OCI-LY7 (cell line): ENCODE results near the gene BHLHA15. TPM values are rescaled to one million over a fixed set of nuclear protein-coding genes. Genes with fewer than 3 reads are reported as not detected.

Experiments
- BruUV-seq: library from RNA; stranded (reverse); fragments of 400-500 nt; replicated peaks from 2 replicates; lab custom pipeline; 2021; lab: Mats Ljungman, UMichigan
- CTCF ChIA-PET: fragments of 300-600 bp; sonication (Branson Sonifier 250); formaldehyde crosslinking; loops from one replicate; lab custom pipeline; 2022; ENCODE audit warnings: antibody characterized with exemption; ENCODE audit not compliant: unreplicated experiment; lab: Charles Lee
- POLR2A ChIA-PET: fragments of 300-600 bp; sonication (Branson Sonifier 250); formaldehyde crosslinking; loops from one replicate; lab custom pipeline; 2022; ENCODE audit warnings: antibody characterized with exemption; lab: Charles Lee
- DNase-seq: peaks from one replicate; pipeline ENCODE4 v3.0.0-alpha.2; 2015; ENCODE audit warnings: low spot score
- H2AFZ ChIP-seq: fragments of 200-600 bp; sonication (generic), shearing (Covaris generic); 2 replicates; pipeline ENCODE4 v1.6.1; 2014; ENCODE audit warnings: mild to moderate bottlenecking, antibody characterized with exemption, low read length, moderate library complexity
- H3K27ac ChIP-seq: fragments of 200-600 bp; sonication (generic); 2 replicates; pipeline ENCODE4 v1.5.1; 2014; ENCODE audit warnings: mixed run types, low read depth, mild to moderate bottlenecking, moderate library complexity, low read length, inconsistent platforms; ENCODE audit not compliant: poor library complexity, severe bottlenecking
- H3K36me3 ChIP-seq: fragments of 200-600 bp; sonication (generic); 2 replicates; pipeline ENCODE4 v1.6.1; 2014; ENCODE audit warnings: mild to moderate bottlenecking, antibody characterized with exemption, low read length, moderate library complexity, mixed read lengths; ENCODE audit not compliant: insufficient read depth
- H3K4me1 ChIP-seq: fragments of 200-600 bp; sonication (generic); 2 replicates; pipeline ENCODE4 v1.5.1; 2014; ENCODE audit warnings: mild to moderate bottlenecking, low read length; ENCODE audit not compliant: insufficient read depth, poor library complexity, severe bottlenecking
- H3K4me2 ChIP-seq: fragments of 200-600 bp; sonication (generic); 2 replicates; pipeline ENCODE4 v1.6.1; 2014; ENCODE audit warnings: mild to moderate bottlenecking, low read length
- H3K4me3 ChIP-seq: fragments of 200-600 bp; sonication (generic); 2 replicates; pipeline ENCODE4 v1.5.1; 2014; ENCODE audit warnings: mild to moderate bottlenecking, low read depth, low read length; ENCODE audit not compliant: poor library complexity, severe bottlenecking
- H3K79me2 ChIP-seq: fragments of 200-600 bp; sonication (generic); 2 replicates; pipeline ENCODE4 v1.6.1; 2016; ENCODE audit warnings: low read depth, mild to moderate bottlenecking, low read length, moderate library complexity, mixed read lengths; ENCODE audit not compliant: insufficient read depth
- H3K9me2 ChIP-seq: fragments of 200-600 bp; sonication (generic); 2 replicates; pipeline ENCODE4 v1.6.1; 2016; ENCODE audit warnings: mild to moderate bottlenecking, low read length, mixed read lengths; ENCODE audit not compliant: insufficient read depth
- H3K9me3 ChIP-seq: fragments of 200-600 bp; sonication (generic); 2 replicates; pipeline ENCODE4 v1.6.1; 2014; ENCODE audit warnings: mild to moderate bottlenecking, mixed run types, low read length, mixed read lengths
- H4K20me1 ChIP-seq: fragments of 200-600 bp; sonication (generic); 2 replicates; pipeline ENCODE4 v1.6.1; 2014; ENCODE audit warnings: mild to moderate bottlenecking, antibody characterized with exemption, low read length, moderate library complexity, mixed read lengths; ENCODE audit not compliant: insufficient read depth
- EZH2phosphoT487 ChIP-seq: fragments of 200-600 bp; sonication (generic); IDR thresholded peaks from 2 replicates; pipeline ENCODE4 v1.6.1; 2018; ENCODE audit warnings: low read depth, borderline replicate concordance, mild to moderate bottlenecking, mixed run types, antibody characterized with exemption, low read length, moderate library complexity, mixed read lengths
- intact Hi-C: fragments of 100-400 bp; cut with micrococcal nuclease; formaldehyde crosslinking; loops from one replicate; pipeline ENCODE4 v1.10.0; 2022; ENCODE audit not compliant: unreplicated experiment
- total RNA-seq, 2 experiments: library from RNA; depleted of rRNA in 1 of 2; stranded (reverse); fragments of >200 nt in 1 of 2; shearing (Covaris generic) in 1 of 2; gene quantifications; 2 replicates each; pipeline ENCODE4 v1.2.3, GENCODE V29; 2014 to 2022
- TF ChIP-seq, protein P1 (sequence below): fragments of 200-600 bp; sonication (generic); conservative IDR thresholded peaks from 2 replicates; pipeline ENCODE4 v1.5.1; 2014; ENCODE audit warnings: mild to moderate bottlenecking, antibody characterized with exemption, low read length, moderate library complexity, mixed read lengths

Gene BHLHA15
- total RNA-seq, 2 experiments from 2014 or later = 0.69 to 4.3 TPM

DNA sequence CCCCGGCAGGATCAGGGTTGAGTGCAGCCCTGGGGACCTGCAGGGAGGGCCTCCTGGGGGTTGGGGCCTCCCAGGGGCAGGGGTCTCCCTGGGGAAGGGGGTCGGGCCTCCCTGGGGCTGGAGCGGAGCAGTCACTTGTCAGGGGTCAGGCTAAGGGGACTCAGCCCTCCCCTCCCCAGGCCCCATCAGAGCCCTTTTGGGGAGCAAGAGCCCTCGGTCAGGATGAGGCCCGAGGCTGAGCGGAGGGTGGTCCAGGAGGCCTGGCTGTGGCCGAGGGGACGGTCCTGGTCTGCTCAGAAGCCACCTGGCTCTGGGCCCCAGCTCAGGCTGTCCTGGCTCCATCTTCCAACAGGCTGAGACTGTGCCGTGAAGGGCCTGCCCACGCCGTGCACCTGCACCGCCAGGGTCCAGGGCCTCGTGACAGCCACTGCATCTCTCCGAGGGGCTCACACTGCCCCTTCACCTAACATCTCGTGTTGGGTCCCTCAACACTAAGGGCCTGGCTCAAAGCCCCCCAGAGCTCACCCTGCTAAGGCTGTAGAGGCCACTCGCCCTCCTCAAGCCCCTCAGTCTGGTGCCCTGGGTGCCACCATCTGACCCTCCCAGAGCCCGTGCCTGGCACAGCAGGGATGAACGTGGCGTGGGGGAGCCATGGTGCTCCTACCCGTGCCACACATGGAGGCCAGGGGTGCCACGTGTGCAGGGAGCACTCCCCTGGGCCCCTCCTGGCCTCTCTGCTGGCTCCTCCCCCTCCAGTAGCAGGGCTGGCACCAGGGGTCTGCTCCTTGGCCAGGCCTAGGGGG is 12.9 kb downstream of the BHLHA15 start:
- H3K4me1 ChIP-seq = peaks cover 11% of the 10 kb centered on the region
- intact Hi-C loops = no loop called here
- POLR2A ChIA-PET = no interaction called here
- H3K9me2 ChIP-seq = no peaks in the 10 kb centered on the region
- no peaks in the 10 kb centered on the region for H3K79me2 ChIP-seq
- no TSS peak for BruUV-seq
- CTCF ChIA-PET = no interaction called here
- peaks cover 8% of the 10 kb centered on the region; the same call in 1 of the 2 replicates for H3K36me3 ChIP-seq
- H2AFZ ChIP-seq = no peak overlapping the region
- no peak for TF ChIP-seq EZH2phosphoT487
- TF ChIP-seq, protein P1, sequence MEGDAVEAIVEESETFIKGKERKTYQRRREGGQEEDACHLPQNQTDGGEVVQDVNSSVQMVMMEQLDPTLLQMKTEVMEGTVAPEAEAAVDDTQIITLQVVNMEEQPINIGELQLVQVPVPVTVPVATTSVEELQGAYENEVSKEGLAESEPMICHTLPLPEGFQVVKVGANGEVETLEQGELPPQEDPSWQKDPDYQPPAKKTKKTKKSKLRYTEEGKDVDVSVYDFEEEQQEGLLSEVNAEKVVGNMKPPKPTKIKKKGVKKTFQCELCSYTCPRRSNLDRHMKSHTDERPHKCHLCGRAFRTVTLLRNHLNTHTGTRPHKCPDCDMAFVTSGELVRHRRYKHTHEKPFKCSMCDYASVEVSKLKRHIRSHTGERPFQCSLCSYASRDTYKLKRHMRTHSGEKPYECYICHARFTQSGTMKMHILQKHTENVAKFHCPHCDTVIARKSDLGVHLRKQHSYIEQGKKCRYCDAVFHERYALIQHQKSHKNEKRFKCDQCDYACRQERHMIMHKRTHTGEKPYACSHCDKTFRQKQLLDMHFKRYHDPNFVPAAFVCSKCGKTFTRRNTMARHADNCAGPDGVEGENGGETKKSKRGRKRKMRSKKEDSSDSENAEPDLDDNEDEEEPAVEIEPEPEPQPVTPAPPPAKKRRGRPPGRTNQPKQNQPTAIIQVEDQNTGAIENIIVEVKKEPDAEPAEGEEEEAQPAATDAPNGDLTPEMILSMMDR = no peak
- H3K9me3 ChIP-seq = no peaks in the 10 kb centered on the region
- H4K20me1 ChIP-seq = no peaks in the 10 kb centered on the region
- no peak overlapping the region for H3K27ac ChIP-seq
- no peak overlapping the region for H3K4me3 ChIP-seq
- no peak overlapping the region for H3K4me2 ChIP-seq
- DNase-seq = no peak

DNA sequence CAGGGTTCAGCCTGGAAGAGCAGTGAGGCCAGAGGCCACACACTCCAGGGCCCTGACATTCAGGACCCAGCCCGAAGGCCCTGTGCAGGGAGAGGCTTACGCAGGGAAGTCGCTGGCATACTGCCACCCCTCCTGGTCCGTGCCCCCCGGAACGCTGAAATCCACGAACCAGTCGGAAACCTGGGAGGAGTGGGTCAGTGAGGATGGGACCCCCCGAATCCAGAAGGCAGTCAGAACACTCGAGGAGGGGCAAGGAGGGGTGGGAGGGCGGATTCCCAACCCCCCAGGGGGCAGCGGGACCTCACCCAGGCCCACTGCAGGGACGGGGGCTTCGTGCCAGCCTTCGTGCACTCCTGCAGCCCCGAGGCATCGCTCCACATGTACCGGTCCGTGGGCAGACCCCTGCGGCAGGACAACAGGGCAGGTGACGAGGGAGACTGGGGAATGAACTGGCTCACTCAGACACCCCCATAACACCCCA is 13.5 kb downstream of the BHLHA15 start:
- no peak for DNase-seq
- H3K36me3 ChIP-seq = peaks cover 8% of the 10 kb centered on the region; the same call in 1 of the 2 replicates
- H3K4me1 ChIP-seq = peaks cover 5% of the 10 kb centered on the region
- H3K4me3 ChIP-seq = no peak overlapping the region
- H4K20me1 ChIP-seq = no peaks in the 10 kb centered on the region
- BruUV-seq = no TSS peak
- H3K9me2 ChIP-seq = no peaks in the 10 kb centered on the region
- POLR2A ChIA-PET = interaction anchor here (0.6 kb wide), 1 partner anchor 17 kb away, joined by 6 read pairs; no protein-coding TSS in a partner anchor
- H2AFZ ChIP-seq = no peak overlapping the region
- no peak overlapping the region for H3K4me2 ChIP-seq
- H3K79me2 ChIP-seq = no peaks in the 10 kb centered on the region
- H3K9me3 ChIP-seq = no peaks in the 10 kb centered on the region
- H3K27ac ChIP-seq = no peak overlapping the region
- CTCF ChIA-PET = no interaction called here
- intact Hi-C loops = no loop called here
- TF ChIP-seq EZH2phosphoT487 = no peak
- TF ChIP-seq, protein P1 = no peak
